NCI-H774 (cell line): ENCODE data around the gene PAIP2.
A peak's percentile ranks its signal among the peaks of the same experiment; 100 is the strongest.
"Not testable (repeated sequence)": the region's sequence is repeated elsewhere in the genome, so short reads cannot be mapped to it uniquely, and the experiment has no call there.

Source experiments
- DNase-seq: peaks from one replicate; lab custom pipeline; 2025; lab: John Stamatoyannopoulos, UW

Gene PAIP2

DNA sequence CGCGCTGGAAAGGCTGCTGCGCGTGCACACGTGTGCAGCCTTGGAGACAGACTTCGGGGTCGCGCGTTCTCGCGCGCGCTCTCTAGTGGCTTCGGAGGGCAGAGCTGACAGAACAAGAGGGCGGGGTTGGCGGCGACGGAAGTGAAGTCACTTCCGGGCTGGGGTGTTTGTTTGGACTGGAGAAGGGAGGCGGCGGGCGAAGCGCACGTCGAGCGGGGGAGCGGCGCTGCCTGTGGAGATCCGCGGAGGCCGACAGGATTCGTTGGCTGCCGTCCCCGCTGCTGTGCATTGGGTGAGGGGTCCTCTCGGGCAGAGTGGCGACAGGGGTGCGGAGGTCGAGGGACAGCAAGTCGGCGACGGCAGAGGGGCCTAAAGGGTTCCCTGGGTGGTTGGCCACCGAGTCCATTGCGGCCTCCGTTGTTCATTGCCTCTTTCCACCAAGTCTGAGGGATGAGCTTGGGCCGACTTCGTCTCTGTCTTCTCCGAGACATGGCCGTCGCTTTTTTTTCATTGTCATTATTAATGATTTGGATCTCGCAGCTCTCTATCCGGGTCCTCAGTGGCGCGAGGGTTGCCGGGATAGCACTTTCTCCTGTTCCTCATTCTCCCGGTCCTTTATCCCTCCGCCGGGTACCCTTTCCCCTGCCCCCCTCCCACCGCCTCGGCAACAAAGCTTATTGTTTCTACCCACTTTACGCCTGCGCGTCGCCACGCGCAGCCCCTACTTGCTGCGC, at the start of gene PAIP2:
Gene PAIP2 (plus strand): TSS at position 166 of the 734 bp plus-strand sequence. CDS start 21,931 bp downstream, outside the sequence.
- DNase-seq: peak; percentile 96

DNA sequence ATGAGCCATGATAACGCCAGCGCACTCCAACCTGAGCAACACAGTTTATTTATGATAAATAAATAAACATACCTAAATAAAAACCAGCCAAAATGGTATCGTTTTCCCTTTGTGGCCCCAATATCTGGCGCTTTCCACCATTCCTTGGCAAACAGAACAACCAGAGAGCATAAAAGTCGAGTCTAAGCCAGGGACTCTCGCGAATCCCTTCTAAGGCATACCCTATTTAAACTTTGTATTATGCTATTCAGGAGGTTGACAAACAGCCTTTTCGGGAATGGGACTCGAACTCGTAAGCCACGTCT, 48.5 kb upstream of the PAIP2 start:
- no peak for DNase-seq

DNA sequence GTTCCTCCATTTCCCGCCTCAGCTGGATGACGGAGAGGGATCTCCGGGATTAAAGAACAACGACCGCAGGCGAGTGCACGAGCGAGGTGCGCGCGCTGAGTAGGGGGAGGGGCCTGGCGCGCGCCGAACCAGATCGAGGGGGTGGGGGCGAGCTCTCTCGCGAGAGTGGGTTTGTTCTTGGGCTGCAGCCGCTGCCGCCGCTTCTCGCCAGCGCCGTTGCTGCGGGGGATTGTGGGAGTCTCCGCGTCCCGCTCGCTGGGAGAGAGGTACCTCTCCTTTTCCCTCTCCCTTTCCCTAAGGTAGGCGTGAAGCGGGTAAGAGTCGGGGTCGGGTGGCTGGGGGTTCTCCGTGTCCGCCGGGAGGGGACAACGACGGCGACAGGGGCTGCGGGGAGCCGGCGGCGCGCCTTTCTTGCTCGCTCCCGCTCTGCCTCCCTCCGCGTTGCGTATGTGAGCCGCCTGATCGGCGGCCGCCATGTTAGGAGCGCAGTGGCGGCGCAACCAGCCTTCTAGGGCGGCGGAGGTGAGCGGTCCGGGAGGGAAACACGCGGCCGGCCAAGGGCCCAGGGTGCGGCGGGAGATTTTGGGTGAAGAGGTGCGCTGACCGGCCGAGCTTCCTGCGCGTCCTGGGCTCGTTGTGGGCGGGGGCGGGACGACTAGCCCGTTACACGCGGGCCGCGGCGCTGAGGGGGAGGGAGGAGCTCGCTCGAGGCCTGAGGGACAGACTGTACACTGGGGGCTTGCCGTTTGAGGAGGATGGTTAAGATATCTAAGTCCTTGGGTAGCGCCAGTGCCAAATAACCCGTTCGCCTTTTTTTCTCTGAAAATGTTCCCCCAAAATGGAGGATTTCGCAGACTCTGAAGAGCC, 47.9 kb upstream of the PAIP2 start, which contains the start of gene MATR3:
Gene MATR3 (plus strand): TSS at position 234 of the 867 bp plus-strand sequence. CDS start 13,676 bp downstream, outside the sequence.
- peak; percentile 97 for DNase-seq

DNA sequence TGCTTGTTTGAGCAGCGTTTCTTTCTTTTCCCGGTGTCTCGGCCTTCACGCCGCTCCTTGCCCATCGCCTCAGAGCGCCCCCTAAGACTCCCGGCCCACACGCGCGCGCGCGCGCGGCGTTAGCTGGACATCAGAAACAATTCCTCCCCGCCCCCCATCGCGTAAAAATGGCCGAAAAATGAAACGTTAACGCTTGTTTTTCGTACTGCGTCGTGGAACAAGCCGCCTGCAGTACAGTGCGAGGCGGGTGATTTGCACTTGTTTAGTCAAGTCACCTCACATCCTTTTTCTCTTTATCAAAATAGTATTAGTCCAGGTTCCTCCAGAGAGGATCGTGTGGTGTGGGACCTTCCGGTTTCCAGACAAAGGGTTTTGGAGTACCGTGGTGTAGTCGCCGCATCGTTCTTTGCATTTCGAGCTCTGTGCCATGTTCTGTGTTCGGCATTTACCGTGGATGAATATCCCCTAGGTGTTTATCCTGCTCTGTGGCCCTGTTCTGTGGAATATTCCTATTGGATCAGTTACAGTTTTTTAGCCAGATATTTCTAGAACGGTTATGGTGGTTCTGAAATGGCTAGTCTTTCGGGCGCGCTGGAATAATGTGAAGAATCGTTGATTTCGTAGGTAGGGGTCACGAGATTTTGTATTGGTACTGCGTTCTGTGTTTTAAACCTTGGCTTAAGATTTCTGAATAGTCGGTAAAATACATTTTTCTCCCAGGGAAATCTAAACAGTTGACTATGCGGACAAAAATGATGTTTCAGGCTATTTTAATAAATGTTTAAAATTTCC, 47.1 kb upstream of the PAIP2 start:
- peak; percentile 61 for DNase-seq

- DNase-seq: no peak
These were observed 46.2 kb upstream of the PAIP2 start for GRCh38 chr5:139295346-139296057.

GRCh38 chr5:139296198-139296597, 45.5 kb upstream of the PAIP2 start:
- no peak for DNase-seq

DNA sequence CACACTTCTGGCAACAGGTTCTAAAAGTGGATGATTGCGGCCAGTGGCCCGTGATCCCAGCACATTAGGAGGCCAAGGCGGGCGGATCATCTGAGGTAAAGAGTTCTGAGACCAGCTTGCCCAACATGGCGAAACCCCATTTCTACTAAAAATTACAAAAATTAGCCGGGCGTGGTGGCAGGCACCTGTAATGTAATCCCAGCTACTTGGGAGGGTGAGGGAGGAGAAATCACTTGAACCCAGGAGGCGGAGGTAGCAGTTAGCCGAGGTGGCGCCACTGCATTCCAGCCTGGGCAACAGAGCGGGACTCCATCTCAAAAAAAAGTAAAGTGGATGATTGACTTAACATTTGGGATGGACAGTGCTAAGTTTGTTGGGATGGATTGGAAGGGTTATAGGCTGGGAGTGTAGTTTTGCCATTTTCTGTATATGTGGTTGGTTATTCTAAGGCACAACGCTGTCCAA, 44.8 kb upstream of the PAIP2 start:
- no peak for DNase-seq

- DNase-seq: no peak
These were observed 44.1 kb upstream of the PAIP2 start for GRCh38 chr5:139297439-139298133.

DNA sequence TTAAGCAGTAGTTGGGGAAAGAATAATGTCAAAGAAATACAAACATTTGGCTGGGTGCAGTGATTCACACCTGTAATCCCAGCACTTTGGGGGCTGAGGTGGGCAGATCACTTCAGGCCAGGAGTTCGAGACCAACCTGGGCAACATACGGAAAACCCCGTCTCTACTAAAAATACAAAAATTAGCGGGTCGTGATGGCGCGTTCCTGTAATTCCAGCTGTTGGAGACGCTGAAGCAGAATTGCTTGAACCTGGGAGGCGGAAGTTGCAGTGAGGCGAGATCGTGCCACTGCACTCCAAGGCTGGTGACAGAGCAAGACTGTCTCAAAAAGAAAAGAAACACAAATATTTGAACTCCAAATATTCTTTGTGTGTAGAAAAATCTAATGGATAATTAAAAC, 43.4 kb upstream of the PAIP2 start:
- DNase-seq: no peak

DNA sequence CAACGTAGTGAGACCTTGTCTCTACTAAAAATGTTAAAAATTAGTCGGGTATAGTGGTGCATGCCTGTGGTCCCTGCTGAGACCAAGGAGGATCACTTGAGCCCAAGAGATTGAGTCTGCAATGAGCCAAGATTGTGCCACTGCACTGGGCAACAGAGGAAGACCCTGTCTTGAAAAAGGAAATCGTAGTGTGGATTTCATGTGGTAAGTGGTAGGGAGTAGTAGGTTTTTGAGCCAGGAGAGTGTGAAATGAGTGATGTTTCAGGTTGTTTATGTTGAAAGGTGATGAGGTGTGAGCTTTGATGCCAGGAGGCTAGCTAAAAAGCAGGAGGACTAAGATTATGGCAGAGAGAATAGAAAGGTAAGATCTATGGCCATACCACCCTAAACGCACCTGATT, 42.2 kb upstream of the PAIP2 start:
- no peak for DNase-seq

DNA sequence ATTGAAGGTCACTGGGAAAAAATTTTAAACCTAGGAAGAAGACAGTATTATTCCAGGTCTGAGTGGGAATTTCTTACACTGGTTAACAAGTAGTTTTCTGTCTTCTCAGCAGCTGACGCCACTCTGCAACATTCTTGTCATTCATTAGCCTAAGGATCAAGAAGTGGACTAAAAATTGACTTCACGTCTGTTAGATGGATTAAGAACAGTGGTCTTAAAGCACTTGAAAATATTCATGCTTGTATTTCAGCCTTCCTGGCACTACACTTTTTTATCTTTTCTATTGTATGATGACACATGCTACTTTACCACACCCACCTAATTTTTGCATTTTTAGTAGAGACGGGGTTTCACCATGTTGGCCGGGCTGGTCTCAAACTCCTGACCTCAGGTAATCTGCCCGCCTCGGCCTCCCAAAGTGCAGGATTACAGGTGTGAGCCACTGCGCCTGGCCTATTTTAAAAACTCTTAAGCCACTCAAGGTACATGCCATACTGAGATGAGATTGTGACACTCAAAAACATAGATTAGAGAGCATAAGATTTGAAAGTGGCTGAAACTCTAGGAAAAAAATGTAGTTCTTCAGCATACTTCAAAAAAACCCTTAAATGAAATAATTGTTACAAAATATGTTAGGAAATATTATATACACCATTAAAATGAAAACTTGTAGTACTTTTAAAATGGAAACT, 39.7 kb upstream of the PAIP2 start:
- no peak for DNase-seq

DNA sequence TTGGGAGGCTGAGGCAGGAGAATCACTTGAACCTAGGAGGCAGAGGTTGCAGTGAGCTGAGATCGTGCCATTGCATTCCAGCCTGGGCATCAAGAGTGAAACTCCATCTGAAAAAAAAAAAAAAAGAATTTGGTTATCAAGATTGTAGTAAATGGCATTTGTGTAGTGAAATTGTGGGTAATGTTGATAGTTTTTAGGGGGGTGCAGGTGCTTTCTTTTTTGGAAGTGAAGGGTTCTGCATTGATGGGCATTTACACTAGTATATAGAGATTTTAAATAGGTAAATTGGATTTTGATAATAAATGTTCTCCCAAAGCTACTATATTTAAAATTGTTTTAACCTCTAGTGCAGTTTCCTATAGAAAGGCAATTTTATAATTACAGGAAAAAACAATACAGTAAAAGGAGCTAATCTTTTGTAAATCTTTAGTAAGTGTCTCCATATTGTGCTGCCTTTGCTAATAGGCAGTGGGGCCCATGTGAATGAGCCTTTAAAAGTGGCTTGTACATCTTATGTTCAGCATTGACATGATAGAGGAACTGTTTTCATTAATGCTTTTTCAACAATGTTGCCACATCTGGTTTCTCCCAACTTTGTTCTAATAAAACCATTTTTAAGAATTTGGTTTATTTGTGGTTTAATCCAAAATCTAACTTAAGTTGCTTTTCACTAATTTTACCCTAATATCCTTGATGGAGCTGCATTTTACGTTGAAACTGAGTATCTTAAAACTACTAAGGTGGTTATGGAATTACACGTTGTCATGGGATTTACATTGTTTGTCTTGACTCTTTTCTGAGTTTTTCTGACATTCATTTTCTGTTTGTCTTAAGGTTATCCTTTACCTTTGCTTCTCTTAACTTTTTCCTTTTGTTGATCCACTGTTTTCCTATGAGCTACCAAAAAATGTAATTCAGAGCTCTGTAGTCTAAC, 37.0 kb upstream of the PAIP2 start:
- no peak for DNase-seq

- no peak for DNase-seq
These were observed 35.5 kb upstream of the PAIP2 start for GRCh38 chr5:139306197-139306596.

DNA sequence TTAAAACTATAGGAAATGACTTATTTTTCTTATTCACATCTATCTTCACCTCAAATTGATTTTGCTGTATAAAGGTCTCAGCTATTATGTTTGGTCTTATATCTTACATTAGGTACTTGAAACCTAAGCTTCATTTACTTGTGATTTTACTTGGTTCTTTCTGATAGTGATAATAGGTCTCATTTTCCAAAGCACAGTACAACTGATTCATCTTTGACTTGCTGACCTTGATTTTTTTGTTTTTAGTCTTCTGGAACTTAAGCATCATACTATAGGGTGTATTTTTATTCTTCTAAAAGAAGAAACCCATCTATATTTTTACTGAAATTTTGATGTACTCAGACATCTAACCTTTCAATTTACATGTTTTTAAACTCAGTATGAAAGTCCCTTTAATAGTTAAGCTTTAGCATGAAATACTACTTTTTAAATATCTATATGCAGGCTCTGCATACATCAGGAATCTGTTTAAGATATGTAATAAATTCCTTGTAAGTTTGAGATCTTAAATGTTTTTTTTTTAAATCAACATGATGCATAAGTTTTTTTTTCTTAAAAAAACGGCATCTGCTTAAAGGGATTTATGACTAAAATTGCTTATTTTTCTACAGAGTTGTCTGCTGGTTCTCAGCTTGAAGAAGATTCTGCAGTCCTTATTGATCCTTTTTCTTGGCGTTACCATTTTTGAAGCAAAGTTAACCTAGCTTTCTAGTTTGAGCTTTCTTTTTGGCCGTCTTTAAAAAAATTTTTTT, 34.9 kb upstream of the PAIP2 start:
- no peak for DNase-seq

DNA sequence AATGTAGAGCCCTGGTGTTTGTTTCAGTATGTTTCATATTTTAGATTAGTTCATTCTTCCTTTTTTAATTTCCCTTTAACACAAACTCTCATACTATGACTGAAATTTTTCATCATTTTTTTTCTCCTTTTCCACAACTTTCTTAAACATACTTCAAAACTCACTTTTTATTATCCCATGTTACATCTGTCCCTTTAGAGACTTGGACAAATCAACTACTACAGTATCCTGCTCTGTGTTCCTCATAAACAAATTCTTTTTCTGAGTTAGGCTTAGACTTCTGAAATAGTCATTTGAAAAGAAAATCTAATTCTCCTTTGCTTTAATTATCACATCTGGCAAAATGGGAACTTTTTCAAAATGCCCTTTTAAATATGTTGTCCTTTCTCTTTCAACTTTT, 32.9 kb upstream of the PAIP2 start:
- no peak for DNase-seq

GRCh38 chr5:139310715-139311186, 30.9 kb upstream of the PAIP2 start:
- DNase-seq: not testable (repeated sequence)

- DNase-seq: no peak
These were observed 29.6 kb upstream of the PAIP2 start for GRCh38 chr5:139312075-139312474.

DNA sequence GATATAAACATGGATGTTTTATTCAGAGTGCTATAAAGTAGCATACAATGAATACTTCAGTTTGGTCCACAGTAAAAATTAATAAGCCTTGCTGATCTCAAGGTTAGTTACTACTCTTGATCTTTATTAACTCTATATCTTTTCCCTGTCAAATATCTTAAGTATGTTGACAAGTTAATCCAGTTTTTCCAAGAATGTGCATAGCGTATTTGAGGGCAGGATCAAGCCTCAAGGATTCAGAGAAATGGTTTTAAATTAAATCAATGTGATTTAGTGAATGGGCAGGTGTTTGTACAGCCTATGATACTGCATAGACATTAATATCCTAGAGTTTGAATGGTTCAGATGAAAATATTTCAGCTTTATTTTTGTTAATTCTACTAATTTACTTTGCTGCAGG, 27.4 kb upstream of the PAIP2 start:
- no peak for DNase-seq
